ENCODE results near the gene SLC66A3. TPM values are rescaled to one million over a fixed set of nuclear protein-coding genes. Genes with fewer than 3 reads are reported as not detected.
"Not testable (repeated sequence)": the region's sequence is repeated elsewhere in the genome, so short reads cannot be mapped to it uniquely, and the experiment has no call there.

SLC66A3 gene
- total RNA-seq, 1 donor from 2014 or later = 23.3 TPM

DNA sequence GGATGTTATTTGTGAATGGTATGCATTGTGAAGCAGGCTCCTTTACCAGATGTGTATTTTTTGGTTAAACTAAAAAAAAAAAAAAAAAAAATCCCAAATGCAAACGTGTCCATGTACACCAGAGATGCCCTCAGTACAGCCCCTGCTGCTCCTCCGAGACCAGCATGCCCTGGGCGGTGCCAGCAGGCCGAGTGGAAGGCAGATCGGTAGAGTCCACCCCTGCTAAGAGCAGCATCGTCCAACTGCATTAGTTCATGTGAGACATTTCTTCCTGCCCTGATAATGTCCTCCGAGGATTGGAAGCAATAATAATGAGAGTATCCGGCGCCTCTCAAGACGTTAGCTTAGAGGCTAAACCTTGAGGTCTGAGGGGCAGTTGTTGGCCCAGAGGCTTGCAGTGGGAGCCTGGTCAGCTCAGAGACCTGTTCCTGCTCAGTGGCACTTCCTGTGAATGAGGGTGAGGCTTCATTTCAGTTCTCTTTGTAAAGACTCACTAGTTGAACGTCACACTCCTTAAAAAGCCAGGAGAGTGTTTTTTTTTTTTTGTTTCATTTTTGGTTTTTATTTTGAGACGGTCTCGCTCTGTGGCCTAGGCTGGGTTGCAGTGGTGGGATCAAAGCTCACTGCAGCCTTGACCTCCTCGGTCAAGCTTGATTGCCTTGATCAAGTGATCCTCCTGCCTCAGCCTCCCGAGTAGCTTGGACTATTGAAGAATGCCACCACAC is 5.6 kb downstream of the SLC66A3 start:
- DNase-seq (ENCODE audit: extremely low read depth, low read depth, low spot score) = no peak

DNA sequence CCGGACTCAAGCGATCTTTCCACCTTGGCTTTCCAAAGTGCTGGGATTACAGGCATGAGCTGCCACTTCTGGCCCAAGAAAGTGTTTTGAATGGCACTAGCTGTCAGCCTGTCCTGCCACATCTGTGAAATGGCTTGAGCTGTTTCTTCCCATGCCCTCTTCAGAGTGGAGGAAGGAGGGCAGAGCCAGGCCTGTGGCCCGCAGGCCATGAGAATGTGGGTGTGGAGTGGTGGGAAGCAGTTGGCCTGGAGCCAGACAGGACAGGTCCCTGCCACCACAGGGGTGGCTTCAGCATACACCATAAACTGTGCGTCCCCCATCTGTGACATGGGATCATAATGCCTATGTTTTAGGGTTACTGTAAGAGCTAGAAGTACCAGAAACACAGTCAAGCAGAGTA is 6.5 kb downstream of the SLC66A3 start:
- no peak for DNase-seq (ENCODE audit: extremely low read depth, low read depth, low spot score)

DNA sequence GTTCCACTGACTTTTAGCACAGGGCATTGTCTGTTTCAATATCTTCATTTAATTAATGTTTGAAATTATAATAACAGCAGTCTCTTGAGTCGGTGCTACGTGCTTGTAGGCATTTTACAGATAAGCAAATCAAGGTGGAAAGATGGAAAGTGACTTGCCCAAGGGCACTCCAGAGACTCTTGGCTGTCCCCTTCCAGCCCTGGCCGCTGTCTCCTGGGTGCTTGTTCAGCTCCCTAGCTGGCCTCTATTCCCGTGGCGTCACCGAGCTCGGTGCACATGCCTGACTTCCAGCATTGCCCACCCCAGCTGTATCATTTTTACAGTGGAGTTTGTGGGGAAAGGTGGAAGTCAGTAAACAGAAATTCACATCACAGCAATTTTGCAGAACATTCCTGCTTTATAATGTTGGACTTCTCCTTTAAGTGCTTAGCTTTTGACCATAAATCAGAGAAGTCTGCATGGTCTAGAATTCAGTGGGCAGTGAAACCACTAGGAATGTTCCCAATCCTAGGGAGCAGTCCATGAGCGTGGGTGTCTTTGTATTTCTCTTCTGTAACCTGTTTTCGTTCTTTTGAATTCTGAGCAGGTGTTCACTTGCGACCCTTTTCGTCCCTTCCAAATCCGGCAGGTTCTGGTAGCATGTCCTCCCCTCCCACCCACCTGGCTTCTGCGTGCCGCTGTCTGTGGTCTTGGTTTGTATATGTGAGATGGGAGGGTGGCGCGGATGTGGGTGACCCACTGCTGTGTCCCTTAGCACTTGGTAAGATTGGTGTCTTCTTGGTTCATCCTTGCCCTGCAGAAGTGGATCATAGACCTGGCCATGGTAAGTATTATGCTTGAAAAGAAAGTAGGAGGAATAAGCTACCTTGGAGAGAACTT is 8.4 kb downstream of the SLC66A3 start:
- no peak for DNase-seq (ENCODE audit: extremely low read depth, low read depth, low spot score)

DNA sequence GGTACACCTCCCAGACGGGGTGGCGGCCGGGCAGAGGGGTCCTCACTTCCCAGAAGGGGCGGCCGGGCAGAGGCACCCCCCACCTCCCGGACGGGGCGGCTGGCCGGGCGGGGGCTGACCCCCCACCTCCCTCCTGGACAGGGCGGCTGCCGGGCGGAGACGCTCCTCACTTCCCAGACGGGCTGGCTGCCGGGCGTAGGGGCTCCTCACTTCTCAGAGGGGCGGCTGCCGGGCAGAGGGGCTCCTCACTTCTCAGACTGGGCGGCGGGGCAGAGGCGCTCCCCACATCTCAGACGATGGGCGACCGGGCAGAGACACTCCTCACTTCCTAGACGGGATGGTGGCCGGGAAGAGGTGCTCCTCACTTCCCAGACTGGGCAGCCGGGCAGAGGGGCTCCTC is 9.8 kb downstream of the SLC66A3 start:
- DNase-seq (ENCODE audit: extremely low read depth, low read depth, low spot score) = not testable (repeated sequence)

DNA sequence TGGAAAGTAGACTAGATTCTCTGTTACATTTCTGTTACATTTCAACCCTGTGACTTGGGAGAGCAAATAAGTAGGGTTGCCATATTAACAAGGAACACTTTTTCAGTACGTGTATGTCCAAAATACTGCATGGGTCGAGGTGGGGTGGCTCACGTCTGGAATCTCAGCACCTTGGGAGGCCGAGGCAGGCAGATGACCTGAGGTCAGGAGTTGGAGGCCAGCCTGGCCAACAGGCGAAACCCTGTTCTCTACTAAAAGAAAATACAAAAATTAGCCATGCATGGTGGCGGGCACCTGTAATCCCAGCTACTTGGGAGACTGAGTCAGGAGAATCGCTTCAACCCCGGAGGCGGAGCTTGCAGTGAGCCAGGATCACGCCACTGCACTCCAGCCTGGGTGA is 11.2 kb downstream of the SLC66A3 start:
- no peak for DNase-seq (ENCODE audit: extremely low read depth, low read depth, low spot score)

DNA sequence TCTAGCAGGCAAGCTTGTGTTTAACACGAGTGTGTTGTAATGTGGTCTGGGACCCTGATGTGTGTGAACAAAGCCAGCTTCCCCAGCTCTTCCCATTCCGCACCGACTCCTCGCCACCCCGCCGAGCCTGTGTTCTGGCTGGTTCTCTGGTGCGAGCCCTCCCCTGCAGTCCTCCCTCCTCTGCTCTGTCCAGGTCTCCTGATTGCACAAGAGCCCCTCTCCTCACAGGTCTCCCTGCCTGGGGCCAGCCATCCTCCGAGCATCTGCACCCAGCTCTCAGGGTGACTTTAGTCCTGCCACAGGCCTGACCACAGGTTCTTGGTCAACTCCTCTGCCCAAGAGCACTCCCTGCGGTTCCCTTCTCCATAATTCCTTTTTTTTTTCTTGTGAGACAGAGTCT is 13.2 kb downstream of the SLC66A3 start:
- no peak for DNase-seq (ENCODE audit: extremely low read depth, low read depth, low spot score)

DNA sequence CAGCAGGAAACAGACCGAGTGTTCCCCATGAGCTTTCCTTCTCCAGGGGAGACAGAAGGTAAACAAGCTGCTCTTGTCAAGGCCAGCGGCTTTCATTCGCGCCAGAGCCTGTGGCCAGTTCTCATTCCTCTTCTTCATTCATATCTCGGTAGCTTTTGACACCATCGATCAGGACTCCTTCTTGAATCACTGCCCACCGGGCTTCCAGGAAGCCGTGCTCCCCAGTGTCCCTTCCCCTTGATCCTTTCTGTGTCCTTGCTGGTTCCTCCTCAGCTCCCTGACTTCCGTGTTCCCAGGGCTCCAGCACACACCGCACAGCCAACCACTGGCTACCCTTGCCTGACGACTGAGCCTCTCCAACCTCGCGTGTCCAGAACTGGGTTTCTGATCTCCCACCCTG is 14.1 kb downstream of the SLC66A3 start:
- no peak for DNase-seq (ENCODE audit: extremely low read depth, low read depth, low spot score)

DNA sequence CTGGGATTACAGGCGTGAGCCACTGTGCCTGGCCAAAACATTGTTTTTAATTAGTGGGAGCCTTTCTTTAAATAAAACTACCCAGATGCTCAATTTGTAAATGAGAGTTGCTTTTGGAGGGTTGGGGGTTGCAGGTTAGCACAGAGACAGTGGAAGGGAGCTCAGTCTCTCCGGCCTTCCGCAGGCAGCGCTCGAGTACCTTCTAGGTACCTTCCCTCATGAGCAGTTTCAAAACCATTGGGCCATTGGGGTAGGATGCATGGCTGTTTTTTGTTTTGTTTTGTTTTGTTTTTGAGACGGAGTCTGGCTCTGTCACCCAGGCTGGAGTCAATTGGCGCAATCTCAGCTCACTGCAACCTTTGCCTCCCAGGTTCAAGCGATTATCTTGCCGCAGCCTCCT is 19.0 kb downstream of the SLC66A3 start:
- no peak for DNase-seq (ENCODE audit: extremely low read depth, low read depth, low spot score)

DNA sequence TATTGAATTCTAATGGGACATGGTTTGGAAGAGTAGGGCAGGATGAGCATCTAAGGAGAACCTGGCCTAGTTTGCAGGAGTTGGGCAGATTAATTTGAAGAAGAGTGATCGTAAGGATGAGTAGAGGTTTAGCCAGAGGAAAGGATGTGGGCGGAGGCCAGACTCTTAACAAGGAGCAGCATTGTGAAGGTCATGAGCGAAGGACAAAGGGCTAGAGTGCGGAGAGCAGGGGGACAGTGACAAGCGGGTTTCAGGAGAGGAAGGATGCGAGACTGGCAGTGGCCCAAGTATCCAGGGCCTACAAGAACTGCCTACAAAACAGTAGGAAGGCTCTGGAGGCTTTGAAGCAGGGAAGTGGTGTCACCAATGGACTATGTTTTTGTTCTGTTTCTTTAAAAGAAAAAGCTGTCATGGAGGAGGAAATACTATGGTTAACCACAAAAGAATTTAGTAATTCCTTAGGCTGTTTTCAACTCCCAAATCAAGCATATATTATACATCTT is 20.1 kb downstream of the SLC66A3 start:
- no peak for DNase-seq (ENCODE audit: extremely low read depth, low read depth, low spot score)

DNA sequence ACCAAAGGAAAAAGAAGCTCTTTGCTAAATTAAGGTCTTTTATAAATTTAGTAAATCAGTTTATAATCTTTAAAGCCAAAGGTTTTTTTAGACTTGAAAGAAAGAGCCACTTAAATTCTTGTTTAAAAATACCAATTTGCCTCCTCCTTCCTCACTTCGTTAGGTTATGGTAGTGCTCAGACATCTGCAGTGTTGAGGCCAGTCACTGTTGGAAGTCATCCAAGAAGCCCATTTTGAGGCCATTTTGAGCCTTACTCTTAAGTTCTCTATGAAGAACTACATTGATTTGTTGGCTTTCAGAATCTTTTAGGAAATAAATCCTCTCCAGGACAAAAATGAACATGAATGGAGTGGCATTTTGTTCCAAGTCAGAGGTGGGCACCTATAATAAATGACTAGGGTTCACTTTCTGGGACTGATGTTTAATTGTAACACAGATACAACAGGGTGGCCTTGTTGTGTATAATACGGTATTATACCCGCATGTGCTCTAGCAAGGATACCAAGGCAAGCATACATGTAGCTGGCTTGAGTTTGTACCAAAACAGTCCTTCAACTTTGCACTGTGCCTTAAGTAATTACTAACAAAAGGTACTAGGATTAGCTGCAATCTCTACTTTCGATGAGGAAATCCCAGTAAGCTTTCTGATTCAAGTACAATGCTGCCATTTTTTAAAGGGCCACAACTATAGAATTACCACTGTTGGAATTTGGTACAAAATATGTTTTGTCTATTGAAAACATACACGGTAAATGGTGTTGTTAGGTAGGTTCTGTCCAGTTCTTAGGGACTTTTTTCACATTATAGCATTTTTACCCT is 22.8 kb downstream of the SLC66A3 start:
- no peak for DNase-seq (ENCODE audit: extremely low read depth, low read depth, low spot score)

DNA sequence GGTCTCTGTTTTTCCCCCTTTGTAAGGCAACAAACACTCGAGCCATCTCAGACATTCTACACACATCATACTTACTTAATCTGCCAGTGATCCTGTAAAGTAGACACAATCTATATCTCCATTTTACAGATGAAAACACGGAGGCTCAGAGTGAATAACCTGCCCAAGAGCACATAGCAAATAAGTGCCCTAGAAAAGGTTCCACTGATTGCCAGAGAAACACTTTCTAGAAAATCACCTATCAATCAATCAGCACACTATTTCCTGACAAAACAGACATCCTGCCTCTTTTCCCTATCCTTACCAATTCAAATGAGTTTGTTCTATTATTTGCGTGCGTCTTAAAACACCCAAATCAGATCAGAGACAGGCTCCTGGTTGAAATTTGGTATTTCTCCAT is 23.9 kb downstream of the SLC66A3 start:
- no peak for DNase-seq (ENCODE audit: extremely low read depth, low read depth, low spot score)

DNA sequence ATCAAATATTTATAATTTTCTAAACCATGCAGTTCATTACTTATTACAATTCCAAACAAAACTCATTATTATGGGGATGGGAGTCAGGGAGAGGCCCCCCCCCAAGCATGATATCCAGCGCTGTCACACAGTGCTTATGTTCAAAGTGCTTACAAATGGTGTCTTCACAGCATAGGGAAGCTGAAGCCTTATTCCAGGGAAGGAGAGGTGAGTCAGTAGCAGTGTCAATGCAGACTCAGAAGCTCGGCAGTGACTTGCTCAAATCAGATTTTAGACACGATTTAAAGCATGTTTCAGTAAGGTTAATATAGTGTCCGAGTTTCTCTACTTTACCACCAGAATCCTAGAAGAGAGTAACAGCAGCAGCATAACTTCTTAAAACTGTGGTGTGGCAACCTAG is 24.6 kb downstream of the SLC66A3 start:
- DNase-seq (ENCODE audit: extremely low read depth, low read depth, low spot score) = no peak

DNA sequence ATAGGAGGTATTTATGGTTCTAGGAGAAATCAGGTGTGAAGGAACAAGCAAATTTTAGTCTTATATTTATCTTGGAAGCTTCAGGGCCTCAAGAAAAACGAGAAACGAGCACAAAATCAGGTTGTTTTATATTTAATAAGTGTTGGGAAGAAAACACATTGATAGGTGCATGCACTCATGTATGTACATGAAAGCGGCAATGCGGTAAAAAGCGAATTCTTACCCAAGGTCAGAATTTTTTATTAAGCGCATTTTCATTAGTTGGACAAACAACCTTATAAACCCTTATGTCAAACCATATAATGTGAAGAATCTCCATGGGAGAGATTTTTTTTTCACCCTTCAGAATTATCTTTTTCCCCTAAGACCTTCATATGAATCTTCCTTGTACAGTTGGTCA is 25.4 kb downstream of the SLC66A3 start:
- no peak for DNase-seq (ENCODE audit: extremely low read depth, low read depth, low spot score)

DNA sequence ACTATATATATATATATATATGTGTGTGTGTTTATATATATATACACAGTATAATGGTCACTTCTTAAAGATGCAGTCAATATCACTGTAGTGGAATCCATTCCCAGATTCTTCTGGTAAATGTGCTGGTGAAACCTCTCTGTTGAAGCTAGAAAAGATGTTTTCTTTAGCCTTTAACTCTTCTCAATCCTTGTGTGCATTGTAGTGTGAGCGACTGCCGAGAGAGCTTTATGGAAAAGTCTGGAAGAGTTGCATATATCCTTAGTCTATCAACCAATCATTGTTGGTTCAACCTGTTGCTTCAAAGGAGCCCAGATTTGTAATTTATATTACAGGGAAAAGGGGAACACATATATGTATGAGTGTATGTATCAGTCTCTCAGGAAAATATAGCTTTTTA is 27.7 kb downstream of the SLC66A3 start:
- no peak for DNase-seq (ENCODE audit: extremely low read depth, low read depth, low spot score)

DNA sequence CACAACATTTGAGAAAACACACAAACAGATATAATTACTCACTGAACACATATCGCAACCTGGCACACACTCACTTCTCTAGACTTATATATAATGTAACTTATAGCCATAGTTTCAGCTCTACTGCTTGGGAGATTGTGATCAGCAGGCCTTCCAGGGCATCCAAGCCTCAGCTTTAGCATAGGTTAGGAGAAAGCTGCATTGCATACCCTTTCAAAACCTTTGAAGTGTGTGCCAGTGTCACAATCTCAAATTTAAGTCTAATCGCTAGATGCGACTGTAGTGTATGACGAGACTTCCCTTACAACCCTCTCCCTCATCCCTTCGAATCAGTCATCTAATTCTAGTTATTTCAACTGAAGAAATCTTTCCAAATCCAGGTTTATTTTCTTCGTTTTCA is 30.9 kb downstream of the SLC66A3 start:
- DNase-seq (ENCODE audit: extremely low read depth, low read depth, low spot score) = no peak

DNA sequence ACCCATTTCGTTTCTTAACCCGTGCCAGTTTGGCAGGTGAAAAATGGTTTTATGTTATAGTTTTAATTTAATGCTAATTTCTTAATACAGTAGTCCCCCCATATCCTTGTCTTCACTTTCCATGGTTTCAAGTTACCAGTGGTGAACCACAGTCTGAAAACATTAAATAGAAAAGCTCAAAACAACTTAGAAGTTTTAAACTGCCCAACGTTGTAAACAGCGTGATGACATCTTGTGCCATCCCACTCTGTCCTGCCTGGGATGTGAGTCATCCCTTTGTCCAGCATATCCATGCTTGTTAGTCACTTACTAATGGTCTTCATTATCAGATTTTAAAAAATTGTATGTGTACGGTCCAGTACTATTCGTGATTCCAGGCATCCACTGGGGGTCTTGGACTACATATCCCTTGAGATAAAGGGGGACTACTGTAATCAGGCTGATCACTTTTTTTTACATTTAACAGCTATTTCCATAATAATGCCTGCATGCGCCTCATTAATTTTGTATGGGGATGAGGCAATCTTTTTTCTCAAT is 31.9 kb downstream of the SLC66A3 start:
- no peak for DNase-seq (ENCODE audit: extremely low read depth, low read depth, low spot score)

DNA sequence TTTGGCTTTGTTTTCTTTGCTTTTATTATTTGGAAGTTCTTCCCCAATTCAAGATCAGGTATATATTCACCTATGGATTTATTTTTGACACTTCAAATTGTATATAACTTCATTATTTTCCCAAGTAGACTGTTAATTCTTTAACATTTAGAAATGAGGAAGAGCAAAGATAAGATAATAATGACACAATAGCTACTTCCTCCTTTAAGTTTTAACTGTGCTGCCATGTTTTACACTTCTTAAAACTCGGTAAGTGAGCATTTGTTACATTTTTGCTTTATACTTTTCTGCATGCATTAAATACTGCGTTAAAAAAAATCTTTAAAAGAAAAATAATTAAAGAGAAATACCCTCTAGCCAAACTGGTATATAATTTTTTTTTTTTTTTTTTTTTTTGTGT is 32.5 kb downstream of the SLC66A3 start:
- no peak for DNase-seq (ENCODE audit: extremely low read depth, low read depth, low spot score)

DNA sequence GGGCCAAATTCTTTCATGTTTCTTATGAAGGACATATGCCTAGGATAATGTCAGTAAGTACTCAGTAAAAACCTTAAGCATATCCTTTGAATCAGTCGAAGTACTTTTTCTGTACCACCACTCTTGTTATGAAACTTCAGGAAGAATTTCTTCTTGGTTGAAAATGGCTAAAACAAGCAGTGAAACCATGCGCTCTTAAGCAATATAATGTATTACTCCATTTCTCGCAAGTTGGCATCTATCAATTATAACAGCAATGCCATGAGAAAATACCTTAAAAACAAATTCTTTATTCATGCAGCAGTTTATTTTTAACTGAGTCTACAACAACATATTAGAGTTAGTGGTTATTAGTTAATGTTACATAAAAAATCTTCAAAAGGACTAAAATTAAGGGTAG is 41.0 kb downstream of the SLC66A3 start:
- no peak for DNase-seq (ENCODE audit: extremely low read depth, low read depth, low spot score)

DNA sequence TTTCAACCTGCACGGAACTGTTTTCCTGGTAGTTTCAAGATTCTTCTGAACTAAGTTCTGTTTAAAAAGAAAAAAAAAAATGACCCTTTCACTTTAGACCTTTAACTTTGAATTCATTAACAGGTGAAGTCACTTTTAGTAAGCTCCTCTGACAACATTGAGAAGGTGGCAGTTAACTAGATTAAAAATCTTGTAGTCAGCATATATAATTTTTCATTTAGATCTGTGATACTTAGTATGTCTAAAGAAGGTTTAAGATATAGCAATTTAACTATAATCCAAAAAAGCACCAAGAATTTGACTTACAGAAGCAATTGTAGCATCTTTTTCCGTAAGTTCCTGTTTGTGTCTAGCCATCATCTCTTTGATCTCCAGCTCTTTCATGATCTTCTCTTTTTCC is 45.4 kb downstream of the SLC66A3 start:
- DNase-seq (ENCODE audit: extremely low read depth, low read depth, low spot score) = no peak

DNA sequence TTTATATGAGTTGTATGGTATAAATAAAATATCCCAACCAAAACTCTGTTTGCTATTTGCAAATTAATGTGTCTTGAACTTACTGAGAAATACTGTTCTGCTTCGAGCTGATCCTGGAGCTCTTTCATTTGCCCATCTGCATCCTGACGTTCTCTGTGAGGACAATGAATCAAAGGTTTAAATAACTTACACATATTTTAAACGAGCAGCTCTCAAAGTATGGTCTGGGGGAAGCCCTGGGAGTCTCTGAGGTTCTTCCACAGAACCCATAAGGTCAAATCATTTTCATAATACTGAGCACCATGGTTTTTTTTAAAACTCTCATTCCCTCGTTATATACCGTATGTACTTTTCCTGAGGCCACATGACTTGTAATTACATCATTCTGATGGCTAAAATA is 46.7 kb downstream of the SLC66A3 start:
- DNase-seq (ENCODE audit: extremely low read depth, low read depth, low spot score) = no peak

DNA sequence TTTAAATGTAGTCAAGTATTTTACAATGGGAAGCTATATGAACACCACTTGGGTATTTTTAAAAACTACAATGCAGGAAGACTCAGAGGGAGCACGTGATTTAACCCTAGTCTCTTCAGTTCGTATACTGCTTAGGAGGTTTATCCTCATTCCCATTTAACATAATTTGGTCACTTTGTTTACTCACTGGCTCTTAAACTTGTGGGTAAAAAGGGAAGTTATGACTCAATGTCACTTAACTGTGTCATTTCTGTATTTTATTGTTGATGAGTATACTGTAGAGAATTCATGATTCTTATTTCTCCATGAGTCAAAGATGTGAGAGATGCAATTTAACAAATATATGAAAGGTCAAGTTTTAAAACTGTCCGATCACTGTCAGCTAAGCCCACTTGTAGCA is 48.2 kb downstream of the SLC66A3 start:
- DNase-seq (ENCODE audit: extremely low read depth, low read depth, low spot score) = peak; percentile 41
